SK-MEL-5 (cell line): Measurements from ENCODE around the gene MMP1. TPM values are rescaled to one million over a fixed set of nuclear protein-coding genes. Genes with fewer than 3 reads are reported as not detected.
A peak's percentile ranks its signal among the peaks of the same experiment; 100 is the strongest.

Experiments used
- DNase-seq: peaks from one replicate; pipeline ENCODE4 v3.0.0-alpha.2; 2016; ENCODE audit warnings: low read depth, low spot score
- in situ Hi-C: cut with HindIII; loops from 2 replicates; pipeline ENCODE4 v1.10.0; 2016; ENCODE audit warnings: low sequenced_read_pairs, high pct_unique_total_duplicates, low pct_unique_long_range_greater_than_20kb
- polyA plus RNA-seq, 2 experiments: library from polyadenylated mRNA; depleted of rRNA; stranded (reverse); fragments of >200 nt; gene quantifications; 2 replicates each; pipeline ENCODE4 v1.2.3, GENCODE V29; 2015
- total RNA-seq: library from RNA; depleted of rRNA; stranded (reverse); fragments of >200 nt; shearing (Covaris generic); gene quantifications from 2 replicates; pipeline ENCODE4 v1.2.3, GENCODE V29; 2014; rRNA removed

The MMP1 gene
- total RNA-seq: 4.6 and 5.5 TPM in 2 replicates
- 7.7 and 9.0 TPM in 2 replicates for polyA plus RNA-seq (2015; cell fraction: cytosol; rRNA removed)
- 3.2 and 5.0 TPM in 2 replicates for polyA plus RNA-seq (2015; cell fraction: nucleus; rRNA removed)

- in situ Hi-C loops: no loop called here
- no peak for DNase-seq
Measured at GRCh38 chr11:102798012-102798746, at the start of gene MMP1. Gene MMP1, minus strand, starts transcription at chr11:102798160. Its CDS starts 68 bp downstream, at chr11:102798092.

- DNase-seq: no peak
- in situ Hi-C loops: no loop called here
Measured at GRCh38 chr11:102846292-102846691, 48.3 kb upstream of the MMP1 start.

GRCh38 chr11:102843489-102843888, 45.5 kb upstream of the MMP1 start, which contains the start of gene MMP3:
Gene MMP3, minus strand, starts transcription at chr11:102843609. Its CDS starts 63 bp downstream, at chr11:102843546.
- no peak for DNase-seq
- in situ Hi-C loops: no loop called here

GRCh38 chr11:102842930-102843329, 45.0 kb upstream of the MMP1 start:
- no peak for DNase-seq
- in situ Hi-C loops: no loop called here

GRCh38 chr11:102840018-102840417, 42.1 kb upstream of the MMP1 start:
- in situ Hi-C loops: no loop called here
- DNase-seq: no peak

GRCh38 chr11:102837646-102838045, 39.7 kb upstream of the MMP1 start:
- in situ Hi-C loops: no loop called here
- DNase-seq: no peak

- in situ Hi-C loops: no loop called here
- DNase-seq: no peak
Measured at GRCh38 chr11:102837156-102837555, 39.2 kb upstream of the MMP1 start.

- no peak for DNase-seq
- in situ Hi-C loops: no loop called here
Measured at GRCh38 chr11:102836290-102836875, 38.4 kb upstream of the MMP1 start.

- DNase-seq: no peak
- in situ Hi-C loops: no loop called here
Measured at GRCh38 chr11:102833731-102834130, 35.8 kb upstream of the MMP1 start.

- in situ Hi-C loops: no loop called here
- no peak for DNase-seq
Measured at GRCh38 chr11:102832612-102833011, 34.7 kb upstream of the MMP1 start.

GRCh38 chr11:102831489-102832440, 33.8 kb upstream of the MMP1 start:
- DNase-seq: peak; percentile 47
- in situ Hi-C loops: no loop called here

GRCh38 chr11:102831128-102831488, 33.1 kb upstream of the MMP1 start:
- DNase-seq: no peak
- in situ Hi-C loops: no loop called here

GRCh38 chr11:102830001-102830727, 32.2 kb upstream of the MMP1 start:
- no peak for DNase-seq
- in situ Hi-C loops: no loop called here

- in situ Hi-C loops: no loop called here
Measured at GRCh38 chr11:102829316-102830000, 31.5 kb upstream of the MMP1 start.

GRCh38 chr11:102824556-102824955, 26.6 kb upstream of the MMP1 start:
- in situ Hi-C loops: no loop called here

More at GRCh38 chr11:102829316-102830000, 31.5 kb upstream of the MMP1 start:
- DNase-seq: no peak

GRCh38 chr11:102819491-102819890, 21.5 kb upstream of the MMP1 start:
- DNase-seq: no peak
- in situ Hi-C loops: no loop called here

More at GRCh38 chr11:102824556-102824955, 26.6 kb upstream of the MMP1 start:
- no peak for DNase-seq

GRCh38 chr11:102813484-102813883, 15.5 kb upstream of the MMP1 start:
- DNase-seq: no peak
- in situ Hi-C loops: no loop called here
